Measurements from ENCODE around the gene CTIF. TPM values are rescaled to one million over a fixed set of nuclear protein-coding genes. Genes with fewer than 3 reads are reported as not detected.

CTIF gene
- polyA plus RNA-seq, 1 donor from 2014 or later: 50.2 TPM

- Histone ChIP-seq H3K27ac (ENCODE audit: low read length) (no peak overlapping the region), H3K4me2 (ENCODE audit: low read length) (no peak overlapping the region), H3K27me3 (ENCODE audit: insufficient read depth, low read depth, low read length) (no peaks in the 10 kb centered on the region), H3F3A (ENCODE audit: insufficient read depth, low read length, poor library complexity, severe bottlenecking) (no peaks in the 10 kb centered on the region), H3K79me2 (replicated peaks; ENCODE audit: insufficient read depth, low read length) (peaks cover 27% of the 10 kb centered on the region), H2AFZ (ENCODE audit: low read depth, low read length) (no peak overlapping the region), H3K9ac (ENCODE audit: low read length) (no peak overlapping the region), H3K9me3 (ENCODE audit: low read length) (no peaks in the 10 kb centered on the region), H3K36me3 (ENCODE audit: insufficient read depth, low read length) (no peaks in the 10 kb centered on the region), H4K20me1 (ENCODE audit: insufficient read depth) (peaks cover 9% of the 10 kb centered on the region), H3K4me3 (ENCODE audit: low read length) (no peak overlapping the region), H3K9me2 (ENCODE audit: insufficient read depth, low read length) (no peaks in the 10 kb centered on the region)
- TF ChIP-seq POLR2AphosphoS5 (IDR thresholded peaks at IDR 0.05): no peak
- TF ChIP-seq EZH2 (IDR thresholded peaks at IDR 0.05; ENCODE audit: borderline replicate concordance, insufficient read depth, low read length, poor library complexity, severe bottlenecking): no peak
- no peak for TF ChIP-seq REST (IDR thresholded peaks at IDR 0.05; ENCODE audit: borderline replicate concordance)
- no peak for TF ChIP-seq SMC3 (conservative IDR thresholded peaks at IDR 0.05; ENCODE audit: poor library complexity)
- TF ChIP-seq EP300 (conservative IDR thresholded peaks at IDR 0.05; ENCODE audit: poor library complexity, severe bottlenecking): no peak
- no peak for TF ChIP-seq CTCF (IDR thresholded peaks at IDR 0.05; ENCODE audit: poor library complexity, severe bottlenecking)
Measured at GRCh38 chr18:48597671-48598070, 58.8 kb downstream of the CTIF start.

- H3K9ac ChIP-seq (ENCODE audit: low read length): no peak overlapping the region
- H3K4me2 ChIP-seq (ENCODE audit: low read length): no peak overlapping the region
- H4K20me1 ChIP-seq (ENCODE audit: insufficient read depth): peaks cover 9% of the 10 kb centered on the region
- no peaks in the 10 kb centered on the region for H3K9me3 ChIP-seq (ENCODE audit: low read length)
- peaks cover 28% of the 10 kb centered on the region for H3K79me2 ChIP-seq (replicated peaks; ENCODE audit: insufficient read depth, low read length)
- no peak overlapping the region for H3K27ac ChIP-seq (ENCODE audit: low read length)
- no peaks in the 10 kb centered on the region for H3F3A ChIP-seq (ENCODE audit: insufficient read depth, low read length, poor library complexity, severe bottlenecking)
- no peaks in the 10 kb centered on the region for H3K9me2 ChIP-seq (ENCODE audit: insufficient read depth, low read length)
- H3K4me3 ChIP-seq (ENCODE audit: low read length): peak overlapping the region; percentile 18
- H3K27me3 ChIP-seq (ENCODE audit: insufficient read depth, low read depth, low read length): no peaks in the 10 kb centered on the region
- no peaks in the 10 kb centered on the region for H3K36me3 ChIP-seq (ENCODE audit: insufficient read depth, low read length)
- H2AFZ ChIP-seq (ENCODE audit: low read depth, low read length): no peak overlapping the region
- TF ChIP-seq MXI1 (conservative IDR thresholded peaks at IDR 0.05; ENCODE audit: poor library complexity, severe bottlenecking) (no peak), TAF1 (IDR thresholded peaks at IDR 0.05; ENCODE audit: low read depth) (no peak), SMC3 (conservative IDR thresholded peaks at IDR 0.05; ENCODE audit: poor library complexity) (no peak), EZH2 (IDR thresholded peaks at IDR 0.05; ENCODE audit: borderline replicate concordance, insufficient read depth, low read length, poor library complexity, severe bottlenecking) (no peak), RAD21 (conservative IDR thresholded peaks at IDR 0.05) (no peak), CTCF (IDR thresholded peaks at IDR 0.05; ENCODE audit: poor library complexity, severe bottlenecking) (no peak), POLR2AphosphoS5 (IDR thresholded peaks at IDR 0.05) (no peak), REST (IDR thresholded peaks at IDR 0.05; ENCODE audit: borderline replicate concordance) (no peak), EP300 (conservative IDR thresholded peaks at IDR 0.05; ENCODE audit: poor library complexity, severe bottlenecking) (no peak)
Measured at GRCh38 chr18:48599391-48599790, 60.6 kb downstream of the CTIF start.

Data from neural cell (in vitro differentiated cells).